Measurements from ENCODE around the gene ABCC11.
A peak's percentile ranks its signal among the peaks of the same experiment; 100 is the strongest.

Gene ABCC11

DNA sequence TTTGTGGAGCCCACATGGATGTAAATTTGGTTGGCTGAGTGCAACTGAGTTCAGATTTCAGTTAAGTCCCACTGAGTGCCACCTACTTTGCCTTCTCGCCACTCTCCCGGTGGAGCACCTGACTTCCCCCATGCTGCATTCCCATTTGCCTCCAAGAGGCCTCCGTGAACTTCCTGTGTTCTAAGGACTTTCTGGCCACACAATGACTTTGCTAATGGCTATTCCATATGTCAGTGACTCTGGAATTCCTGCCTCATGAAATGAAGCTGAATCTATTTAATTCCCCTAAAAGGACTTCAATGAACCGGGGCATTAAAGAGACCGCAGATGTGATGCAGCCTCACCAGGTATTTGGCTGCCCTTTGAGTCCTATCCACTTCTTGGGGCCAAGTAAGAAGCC is 121.5 kb downstream of the ABCC11 start:
- DNase-seq: no peak

DNA sequence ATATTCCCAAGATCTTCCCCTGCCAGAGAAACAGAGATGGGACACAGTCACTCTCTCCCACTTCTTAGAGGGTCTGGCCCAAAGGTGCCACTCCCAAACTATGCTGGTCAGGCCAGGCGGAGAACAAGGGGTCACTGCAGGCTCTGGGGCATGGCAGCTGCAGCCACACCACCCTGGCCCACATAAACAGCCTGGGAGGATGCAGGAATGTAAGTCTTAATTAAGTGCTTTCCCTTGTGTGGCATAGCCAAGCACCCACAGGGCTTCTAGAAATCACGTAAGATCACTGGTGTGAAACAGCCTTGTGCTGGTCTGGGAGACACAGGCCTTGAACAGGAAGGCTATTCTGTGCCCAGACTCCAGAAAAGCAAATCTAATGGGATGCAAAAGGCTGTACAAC is 123.1 kb downstream of the ABCC11 start:
- no peak for DNase-seq

DNA sequence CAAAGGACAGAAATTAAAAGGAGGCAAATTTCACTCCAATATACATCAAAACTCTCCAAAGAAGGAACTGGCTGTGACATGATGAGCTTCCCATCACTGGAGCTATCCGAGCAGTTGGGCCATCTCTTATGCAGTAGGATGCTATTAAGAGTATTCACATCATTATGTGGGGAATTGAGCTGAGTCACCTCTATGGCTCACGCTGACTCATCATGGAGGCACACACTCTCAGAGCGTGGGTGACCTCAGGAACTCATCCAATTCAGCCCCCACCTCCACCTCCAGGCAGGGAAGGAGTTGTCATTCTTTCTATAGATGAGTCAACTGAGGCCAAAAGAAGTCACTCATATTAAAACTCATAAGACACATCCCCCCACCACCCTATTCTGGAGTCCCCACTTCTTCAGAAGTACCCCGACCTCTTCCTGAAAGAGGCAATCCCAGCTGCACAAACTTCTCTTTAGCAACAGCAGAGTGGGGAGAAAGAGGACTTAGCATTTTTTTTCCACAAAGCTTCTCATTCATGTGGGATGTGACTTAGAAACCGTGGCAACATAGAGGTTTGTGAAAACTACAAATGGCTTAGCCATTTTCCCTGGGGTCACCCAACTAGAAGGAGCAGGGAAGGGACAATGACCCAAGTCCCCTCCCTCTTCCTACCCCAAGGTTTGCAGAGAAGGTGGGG is 124.1 kb downstream of the ABCC11 start:
- DNase-seq: no peak

DNA sequence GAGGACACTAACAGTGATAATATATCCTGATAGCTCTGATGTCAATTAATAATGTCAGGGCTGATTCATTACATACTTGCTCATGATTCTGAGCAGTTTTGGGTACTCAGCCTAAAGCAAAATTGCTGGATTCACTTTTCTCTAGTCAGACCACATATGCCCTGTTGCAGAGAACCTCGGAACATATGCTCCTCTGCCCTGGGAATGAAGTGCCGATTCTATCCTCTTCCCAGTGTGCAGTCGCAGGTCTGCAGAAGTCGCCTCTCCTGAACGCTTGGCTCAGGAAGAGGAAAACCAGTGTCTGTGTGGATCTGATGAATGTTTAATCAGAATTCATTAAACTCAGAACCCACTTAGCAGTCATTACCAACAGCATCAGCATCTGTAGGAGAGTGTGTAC is 126.1 kb downstream of the ABCC11 start:
- no peak for DNase-seq

DNA sequence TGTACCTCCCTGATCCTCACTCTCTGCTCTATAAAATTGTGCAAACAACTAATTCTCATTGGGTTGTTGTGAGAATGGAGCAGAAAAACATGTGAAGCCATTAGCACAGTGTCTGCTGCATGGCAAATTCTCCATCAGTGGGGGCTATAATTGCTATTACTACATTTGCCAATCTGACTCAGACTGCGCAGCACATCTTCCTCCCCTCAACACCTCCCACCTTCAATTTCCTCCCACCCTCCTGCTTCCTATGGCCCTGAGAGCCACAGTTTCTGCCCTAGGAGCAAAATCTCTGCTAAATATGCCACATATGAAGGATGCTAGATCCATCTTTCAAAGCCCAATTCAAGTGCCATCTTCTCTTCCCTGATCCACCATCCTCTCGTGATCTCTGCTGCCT is 128.5 kb downstream of the ABCC11 start:
- no peak for DNase-seq

DNA sequence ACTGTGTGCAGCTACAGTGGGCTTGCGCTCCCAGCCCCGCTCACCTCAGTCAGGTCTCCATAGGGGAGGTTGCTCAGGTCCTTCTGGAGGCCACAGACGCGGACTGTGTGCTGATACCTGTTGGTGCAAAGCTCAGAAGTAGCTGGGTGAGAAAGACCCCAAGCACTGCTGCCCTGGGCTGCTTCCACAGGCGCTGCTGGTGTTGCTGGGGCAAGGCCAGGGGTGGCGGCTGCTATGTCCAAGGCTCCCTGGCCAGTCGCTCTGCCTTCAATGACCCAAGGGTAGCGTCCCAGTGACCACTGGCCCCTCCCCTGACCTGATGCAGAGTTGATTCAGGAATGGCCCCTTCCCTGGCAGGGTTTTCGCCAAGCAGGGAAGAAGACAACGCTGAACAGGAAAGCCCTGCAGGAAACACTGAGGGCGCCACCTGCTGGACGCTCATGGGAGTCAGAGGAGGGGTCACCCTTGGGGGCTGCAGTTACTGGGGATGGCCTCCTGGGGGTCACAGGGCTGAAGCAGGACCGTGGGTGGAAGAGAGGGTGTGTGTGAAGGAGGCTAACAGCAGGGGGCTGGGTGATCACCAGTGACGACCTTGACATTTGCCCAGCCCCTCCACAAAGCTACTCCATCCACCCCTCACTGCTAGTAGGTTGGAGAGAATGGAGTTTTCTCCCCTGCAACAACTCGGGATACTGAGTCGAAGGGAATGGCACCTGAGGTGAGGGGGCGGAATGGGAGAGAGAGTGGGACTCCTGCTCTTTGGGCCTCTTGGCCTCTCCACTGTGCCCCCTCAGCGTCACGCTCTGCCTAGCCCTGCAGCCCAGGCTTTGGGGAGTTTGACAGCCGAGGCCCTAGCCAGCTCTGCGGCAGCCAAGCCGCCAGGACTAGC is 129.9 kb downstream of the ABCC11 start:
- peak; percentile 20 to 28 for DNase-seq

Measured in AML-193 (cell line).